ENCODE data around the gene ACAN.

ACAN gene

DNA sequence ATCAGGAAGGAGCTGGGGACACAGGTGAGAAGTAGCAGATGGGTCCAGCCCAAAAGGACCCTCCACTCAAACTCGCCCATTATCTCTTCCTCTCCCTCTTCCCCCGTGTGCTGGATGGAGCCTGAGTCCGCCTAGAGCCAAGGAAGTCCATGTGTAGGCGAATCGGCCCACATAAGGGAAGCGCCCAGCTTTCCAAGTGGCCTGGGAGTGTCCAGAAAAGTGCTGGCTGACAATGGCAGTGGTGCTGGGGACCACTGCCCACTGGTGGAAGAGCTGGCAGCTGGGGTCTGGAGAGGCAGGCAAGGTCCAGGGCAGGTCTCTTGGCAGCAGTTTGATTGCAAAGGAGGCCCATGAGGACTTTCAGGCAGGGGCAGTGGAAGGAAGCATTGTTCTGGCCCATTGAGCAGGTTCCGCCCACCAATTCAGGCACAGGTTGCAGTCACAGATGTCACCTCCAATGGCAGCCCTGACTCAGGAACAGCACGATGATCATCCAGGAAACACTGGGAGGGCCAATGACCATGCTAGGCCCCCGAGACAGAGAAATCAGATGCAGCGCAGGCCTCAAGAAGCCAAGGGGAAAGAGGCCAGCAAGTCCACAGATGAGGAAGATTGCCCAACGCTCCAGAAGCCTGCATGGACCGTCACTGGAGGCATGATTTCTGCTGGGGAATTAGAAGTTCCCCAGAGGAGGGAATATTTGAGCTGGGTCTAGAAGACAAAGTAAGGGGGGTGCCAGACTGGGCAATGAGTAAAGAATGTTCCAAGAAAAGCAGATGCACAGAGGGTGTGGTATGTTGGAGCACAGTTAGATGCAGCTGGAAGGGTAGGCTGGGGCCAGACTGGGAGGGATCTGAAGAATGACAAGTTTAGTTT, 107.0 kb downstream of the ACAN start:
- TF ChIP-seq GLIS3 (CRISPR knock-in tag; IDR thresholded peaks at IDR 0.05) (no peak), OSR1 (CRISPR knock-in tag; IDR thresholded peaks at IDR 0.05) (no peak), PPARA (CRISPR knock-in tag; IDR thresholded peaks at IDR 0.05; ENCODE audit: borderline replicate concordance) (no peak), ZFP30 (CRISPR knock-in tag; IDR thresholded peaks at IDR 0.05) (no peak), CREB5 (CRISPR knock-in tag; IDR thresholded peaks at IDR 0.05; ENCODE audit: low read depth) (no peak), ZNF70 (CRISPR knock-in tag; IDR thresholded peaks at IDR 0.05) (no peak), SNAI2 (CRISPR knock-in tag; IDR thresholded peaks at IDR 0.05) (no peak)
- ATAC-seq = no peak

- ATAC-seq = peak; percentile 9; the same call in 1 of the 3 replicates
- TF ChIP-seq ARNTL (CRISPR knock-in tag; IDR thresholded peaks at IDR 0.05; ENCODE audit: borderline replicate concordance, low read depth) (no peak), TOX (CRISPR knock-in tag; IDR thresholded peaks at IDR 0.05; ENCODE audit: borderline replicate concordance) (no peak), ZC3H10 (CRISPR knock-in tag; IDR thresholded peaks at IDR 0.05) (no peak), TCF4 (CRISPR knock-in tag; IDR thresholded peaks at IDR 0.05; ENCODE audit: borderline replicate concordance) (no peak), BACH2 (CRISPR knock-in tag; IDR thresholded peaks at IDR 0.05; ENCODE audit: borderline replicate concordance) (no peak), SNAI2 (CRISPR knock-in tag; IDR thresholded peaks at IDR 0.05) (no peak), ISL1 (CRISPR knock-in tag; IDR thresholded peaks at IDR 0.05) (no peak), PPARA (CRISPR knock-in tag; IDR thresholded peaks at IDR 0.05; ENCODE audit: borderline replicate concordance) (no peak), CSRNP3 (CRISPR knock-in tag; IDR thresholded peaks at IDR 0.05) (no peak), ZNF8 (CRISPR knock-in tag; IDR thresholded peaks at IDR 0.05) (no peak), CREB5 (CRISPR knock-in tag; IDR thresholded peaks at IDR 0.05; ENCODE audit: low read depth) (no peak), GLIS3 (CRISPR knock-in tag; IDR thresholded peaks at IDR 0.05) (no peak)
- TF ChIP-seq, protein P1, sequence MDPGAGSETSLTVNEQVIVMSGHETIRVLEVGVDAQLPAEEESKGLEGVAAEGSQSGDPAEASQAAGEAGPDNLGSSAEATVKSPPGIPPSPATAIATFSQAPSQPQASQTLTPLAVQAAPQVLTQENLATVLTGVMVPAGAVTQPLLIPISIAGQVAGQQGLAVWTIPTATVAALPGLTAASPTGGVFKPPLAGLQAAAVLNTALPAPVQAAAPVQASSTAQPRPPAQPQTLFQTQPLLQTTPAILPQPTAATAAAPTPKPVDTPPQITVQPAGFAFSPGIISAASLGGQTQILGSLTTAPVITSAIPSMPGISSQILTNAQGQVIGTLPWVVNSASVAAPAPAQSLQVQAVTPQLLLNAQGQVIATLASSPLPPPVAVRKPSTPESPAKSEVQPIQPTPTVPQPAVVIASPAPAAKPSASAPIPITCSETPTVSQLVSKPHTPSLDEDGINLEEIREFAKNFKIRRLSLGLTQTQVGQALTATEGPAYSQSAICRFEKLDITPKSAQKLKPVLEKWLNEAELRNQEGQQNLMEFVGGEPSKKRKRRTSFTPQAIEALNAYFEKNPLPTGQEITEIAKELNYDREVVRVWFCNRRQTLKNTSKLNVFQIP (CRISPR knock-in tag; IDR thresholded peaks at IDR 0.05; ENCODE audit: borderline replicate concordance, low read depth) = no peak
- TF ChIP-seq, protein P2, sequence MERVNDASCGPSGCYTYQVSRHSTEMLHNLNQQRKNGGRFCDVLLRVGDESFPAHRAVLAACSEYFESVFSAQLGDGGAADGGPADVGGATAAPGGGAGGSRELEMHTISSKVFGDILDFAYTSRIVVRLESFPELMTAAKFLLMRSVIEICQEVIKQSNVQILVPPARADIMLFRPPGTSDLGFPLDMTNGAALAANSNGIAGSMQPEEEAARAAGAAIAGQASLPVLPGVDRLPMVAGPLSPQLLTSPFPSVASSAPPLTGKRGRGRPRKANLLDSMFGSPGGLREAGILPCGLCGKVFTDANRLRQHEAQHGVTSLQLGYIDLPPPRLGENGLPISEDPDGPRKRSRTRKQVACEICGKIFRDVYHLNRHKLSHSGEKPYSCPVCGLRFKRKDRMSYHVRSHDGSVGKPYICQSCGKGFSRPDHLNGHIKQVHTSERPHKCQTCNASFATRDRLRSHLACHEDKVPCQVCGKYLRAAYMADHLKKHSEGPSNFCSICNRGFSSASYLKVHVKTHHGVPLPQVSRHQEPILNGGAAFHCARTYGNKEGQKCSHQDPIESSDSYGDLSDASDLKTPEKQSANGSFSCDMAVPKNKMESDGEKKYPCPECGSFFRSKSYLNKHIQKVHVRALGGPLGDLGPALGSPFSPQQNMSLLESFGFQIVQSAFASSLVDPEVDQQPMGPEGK (CRISPR knock-in tag; IDR thresholded peaks at IDR 0.05; ENCODE audit: borderline replicate concordance) = no peak
- TF ChIP-seq, protein P3, sequence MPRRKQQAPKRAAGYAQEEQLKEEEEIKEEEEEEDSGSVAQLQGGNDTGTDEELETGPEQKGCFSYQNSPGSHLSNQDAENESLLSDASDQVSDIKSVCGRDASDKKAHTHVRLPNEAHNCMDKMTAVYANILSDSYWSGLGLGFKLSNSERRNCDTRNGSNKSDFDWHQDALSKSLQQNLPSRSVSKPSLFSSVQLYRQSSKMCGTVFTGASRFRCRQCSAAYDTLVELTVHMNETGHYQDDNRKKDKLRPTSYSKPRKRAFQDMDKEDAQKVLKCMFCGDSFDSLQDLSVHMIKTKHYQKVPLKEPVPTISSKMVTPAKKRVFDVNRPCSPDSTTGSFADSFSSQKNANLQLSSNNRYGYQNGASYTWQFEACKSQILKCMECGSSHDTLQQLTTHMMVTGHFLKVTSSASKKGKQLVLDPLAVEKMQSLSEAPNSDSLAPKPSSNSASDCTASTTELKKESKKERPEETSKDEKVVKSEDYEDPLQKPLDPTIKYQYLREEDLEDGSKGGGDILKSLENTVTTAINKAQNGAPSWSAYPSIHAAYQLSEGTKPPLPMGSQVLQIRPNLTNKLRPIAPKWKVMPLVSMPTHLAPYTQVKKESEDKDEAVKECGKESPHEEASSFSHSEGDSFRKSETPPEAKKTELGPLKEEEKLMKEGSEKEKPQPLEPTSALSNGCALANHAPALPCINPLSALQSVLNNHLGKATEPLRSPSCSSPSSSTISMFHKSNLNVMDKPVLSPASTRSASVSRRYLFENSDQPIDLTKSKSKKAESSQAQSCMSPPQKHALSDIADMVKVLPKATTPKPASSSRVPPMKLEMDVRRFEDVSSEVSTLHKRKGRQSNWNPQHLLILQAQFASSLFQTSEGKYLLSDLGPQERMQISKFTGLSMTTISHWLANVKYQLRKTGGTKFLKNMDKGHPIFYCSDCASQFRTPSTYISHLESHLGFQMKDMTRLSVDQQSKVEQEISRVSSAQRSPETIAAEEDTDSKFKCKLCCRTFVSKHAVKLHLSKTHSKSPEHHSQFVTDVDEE (CRISPR knock-in tag; IDR thresholded peaks at IDR 0.05) = no peak
Measured at GRCh38 chr15:88911766-88912118, 108.5 kb downstream of the ACAN start.
